GM04503 (cell line): Measurements from ENCODE around the gene DPF3.
"Not testable (repeated sequence)": the region's sequence is repeated elsewhere in the genome, so short reads cannot be mapped to it uniquely, and the experiment has no call there.

ENCODE experiments used
- DNase-seq: peaks from one replicate; pipeline ENCODE4 v3.0.0-alpha.2; 2012; ENCODE audit warnings: low read depth

Gene DPF3

DNA sequence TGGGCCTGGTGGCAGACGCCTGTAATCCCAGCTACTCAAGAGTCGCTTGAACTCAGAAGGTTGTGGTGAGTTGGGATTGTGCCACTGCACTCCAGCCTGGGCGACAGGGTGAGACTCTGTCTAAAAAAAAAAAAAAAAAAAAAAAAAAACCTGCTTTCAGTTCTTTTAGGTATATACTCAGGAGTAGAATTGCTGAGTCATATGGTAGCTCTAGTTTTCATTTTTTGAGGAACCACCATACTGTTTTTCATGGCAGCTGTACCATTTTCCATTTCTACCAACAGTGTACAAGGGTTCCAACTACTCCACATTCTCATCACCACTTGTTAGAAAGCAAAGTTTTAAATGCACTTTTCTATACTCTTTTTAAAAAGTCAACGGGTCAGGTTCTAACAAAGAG lies 119.8 kb downstream of the DPF3 start:
- DNase-seq: no peak

DNA sequence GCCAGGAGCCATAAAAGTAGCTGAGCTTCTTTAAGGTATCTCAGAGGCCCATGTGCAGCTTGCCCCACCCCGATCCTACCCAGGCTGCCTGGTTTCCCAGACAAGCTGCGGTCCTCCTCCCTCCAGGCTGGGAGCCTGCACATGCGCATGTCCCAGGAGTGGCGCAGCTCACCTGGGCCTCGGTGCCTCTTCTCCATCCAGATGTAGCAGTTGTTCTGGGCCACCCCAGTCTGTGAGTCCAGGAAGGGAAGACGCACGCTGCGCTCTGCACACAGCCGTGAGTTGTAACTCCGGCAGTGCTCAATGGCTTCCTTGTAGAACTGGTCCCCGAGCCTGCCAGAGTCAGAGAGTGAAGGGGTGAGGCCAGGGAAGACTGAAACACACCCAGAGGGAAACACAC lies 122.3 kb downstream of the DPF3 start:
- DNase-seq: no peak

DNA sequence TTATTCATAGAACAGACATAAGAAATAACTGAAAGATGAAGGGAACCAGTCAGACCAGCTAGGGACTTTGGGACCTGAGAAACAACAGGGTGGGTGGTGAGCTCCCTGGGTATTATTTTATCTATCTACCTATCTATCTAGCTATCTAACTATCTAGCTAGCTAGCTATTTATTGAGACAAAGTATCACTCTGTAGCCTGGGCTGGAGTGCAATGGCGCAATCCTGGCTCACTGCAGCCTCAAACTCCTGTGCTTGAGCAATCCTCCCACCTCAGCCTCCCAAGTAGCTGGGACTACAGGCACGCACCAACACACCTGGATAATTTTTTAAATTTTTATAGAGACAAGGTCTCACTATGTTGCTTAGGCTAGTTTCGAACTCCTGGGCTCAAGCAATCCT lies 127.6 kb downstream of the DPF3 start:
- no peak for DNase-seq

DNA sequence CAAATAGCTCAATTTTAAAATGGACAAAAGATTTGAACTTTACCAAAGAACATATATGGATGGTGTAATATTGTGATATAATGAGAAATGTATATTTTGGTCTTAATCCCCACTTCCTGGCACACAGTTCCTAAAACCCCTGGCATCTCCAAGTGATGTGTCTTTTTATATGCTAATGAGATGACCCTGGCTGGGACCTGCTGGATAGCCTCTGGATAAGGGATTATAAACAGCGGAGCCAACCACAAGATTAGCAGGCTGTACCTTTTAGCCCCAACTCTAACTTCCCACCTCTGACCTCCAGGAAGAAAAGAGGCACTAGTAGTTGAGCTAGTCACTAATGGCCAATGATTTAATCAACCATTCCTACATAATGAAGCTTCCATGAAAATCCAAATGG lies 130.0 kb downstream of the DPF3 start:
- DNase-seq: no peak

DNA sequence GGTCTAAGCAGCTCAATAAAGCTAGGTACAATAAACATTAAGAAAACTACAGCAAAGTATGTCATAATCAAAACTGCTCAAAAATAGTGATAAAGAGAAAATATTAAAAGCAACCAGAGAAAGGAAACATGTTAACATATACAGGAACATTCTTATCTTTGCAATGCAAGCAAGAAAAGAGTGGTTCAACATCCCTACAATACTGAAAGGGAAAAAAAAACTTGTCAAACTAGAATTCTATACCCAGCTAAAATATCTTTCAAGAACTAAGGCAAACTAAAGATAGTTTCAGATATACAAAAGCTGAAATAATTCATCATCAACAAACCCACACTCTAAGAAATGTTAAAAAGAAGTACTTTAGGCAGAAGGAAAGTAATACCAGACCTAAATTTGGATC lies 134.2 kb downstream of the DPF3 start:
- DNase-seq: no peak

DNA sequence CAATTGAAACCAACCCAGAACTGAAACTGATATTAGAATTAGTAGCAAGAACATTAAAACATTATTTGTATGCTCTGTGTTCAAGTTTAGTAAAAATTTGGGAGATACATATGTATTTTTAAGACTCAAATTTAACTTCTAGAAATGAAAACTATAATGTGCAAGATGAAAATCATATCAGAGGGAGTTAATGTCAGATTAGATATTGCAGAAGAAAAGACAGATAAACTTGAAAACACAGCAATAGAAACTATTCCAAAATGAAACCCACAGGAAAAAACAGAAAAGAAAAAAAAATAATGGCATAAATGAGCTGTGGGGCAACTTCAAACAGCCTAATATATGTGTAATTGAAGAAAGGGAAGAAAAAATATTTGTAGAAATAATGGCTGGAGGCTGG lies 134.9 kb downstream of the DPF3 start:
- no peak for DNase-seq

DNA sequence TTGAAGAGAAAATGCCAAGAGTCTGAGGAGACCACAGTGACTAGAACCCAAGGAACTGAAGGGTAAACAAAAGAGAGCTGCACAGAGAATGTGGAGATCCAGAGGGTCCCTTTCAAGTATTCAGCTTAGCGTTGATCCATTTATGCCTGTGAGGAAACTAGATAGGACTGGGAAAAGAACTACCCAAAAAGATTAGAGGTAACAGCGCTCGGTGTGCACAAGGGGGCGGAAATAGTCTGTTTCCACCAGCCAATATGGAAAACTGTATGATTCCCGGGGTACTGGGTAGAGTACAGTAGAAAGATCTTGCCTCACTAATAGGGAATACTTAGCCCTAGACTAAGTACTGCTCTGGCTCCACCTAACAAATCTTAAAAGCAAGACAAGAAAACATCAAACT lies 135.5 kb downstream of the DPF3 start:
- DNase-seq: no peak

DNA sequence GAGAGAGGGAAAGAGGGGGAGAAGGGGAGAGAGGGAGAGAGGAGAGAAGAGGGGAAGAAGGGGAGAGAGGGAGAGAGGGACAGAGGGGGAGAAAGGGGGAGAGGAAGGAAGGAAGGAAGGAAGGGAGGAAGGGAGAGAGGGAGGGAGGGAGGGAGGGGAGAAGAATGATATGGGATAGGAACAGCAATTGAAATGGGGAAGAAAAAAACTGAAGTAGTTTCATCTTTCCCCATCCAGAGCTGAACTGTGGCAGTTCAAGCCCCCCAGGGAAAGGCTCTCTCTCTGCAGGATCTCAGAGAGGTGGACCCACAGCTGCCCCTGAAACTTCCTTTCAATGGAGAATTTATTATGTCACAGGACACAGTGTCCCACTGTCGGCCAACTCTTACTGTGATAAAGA lies 136.9 kb downstream of the DPF3 start:
- no peak for DNase-seq

DNA sequence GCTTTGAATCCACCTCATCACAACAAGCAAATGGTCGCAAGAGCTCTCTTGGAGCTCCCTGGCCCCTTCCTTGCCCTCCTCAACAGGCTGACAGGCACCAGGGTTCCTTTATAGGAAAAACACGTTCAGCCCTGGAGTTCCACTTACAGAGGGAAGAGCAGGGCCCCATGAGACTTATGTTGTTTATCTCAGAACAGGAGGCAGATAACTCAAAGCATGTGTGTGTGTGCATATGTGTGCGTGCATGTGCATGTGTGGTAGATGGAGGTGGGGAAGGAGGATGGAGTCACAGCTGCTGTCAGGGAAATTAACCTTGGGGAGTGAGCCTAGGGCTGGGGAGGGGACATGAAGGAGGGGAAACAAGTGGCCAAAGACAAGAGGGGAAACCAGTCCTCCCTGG lies 138.1 kb downstream of the DPF3 start:
- DNase-seq: no peak

DNA sequence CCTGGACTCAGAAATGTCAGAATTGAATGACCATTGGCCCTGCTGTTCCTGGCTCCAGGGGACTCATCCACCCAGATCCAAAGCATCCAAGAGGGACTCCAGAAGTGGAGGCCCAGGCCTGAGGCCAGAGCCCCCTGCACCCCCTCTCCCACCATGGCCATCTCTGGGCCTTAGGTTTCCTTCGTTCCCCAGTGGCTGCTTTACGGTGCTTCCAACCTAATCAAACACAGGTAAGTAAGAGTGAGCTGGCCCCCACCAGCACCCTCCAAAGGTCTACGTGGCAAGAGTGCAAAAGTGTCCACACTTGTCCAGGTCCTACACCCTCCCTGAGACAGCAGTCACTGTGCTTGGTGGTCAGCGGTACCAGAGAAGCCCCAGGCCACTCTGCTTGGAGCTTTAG lies 139.0 kb downstream of the DPF3 start:
- no peak for DNase-seq

DNA sequence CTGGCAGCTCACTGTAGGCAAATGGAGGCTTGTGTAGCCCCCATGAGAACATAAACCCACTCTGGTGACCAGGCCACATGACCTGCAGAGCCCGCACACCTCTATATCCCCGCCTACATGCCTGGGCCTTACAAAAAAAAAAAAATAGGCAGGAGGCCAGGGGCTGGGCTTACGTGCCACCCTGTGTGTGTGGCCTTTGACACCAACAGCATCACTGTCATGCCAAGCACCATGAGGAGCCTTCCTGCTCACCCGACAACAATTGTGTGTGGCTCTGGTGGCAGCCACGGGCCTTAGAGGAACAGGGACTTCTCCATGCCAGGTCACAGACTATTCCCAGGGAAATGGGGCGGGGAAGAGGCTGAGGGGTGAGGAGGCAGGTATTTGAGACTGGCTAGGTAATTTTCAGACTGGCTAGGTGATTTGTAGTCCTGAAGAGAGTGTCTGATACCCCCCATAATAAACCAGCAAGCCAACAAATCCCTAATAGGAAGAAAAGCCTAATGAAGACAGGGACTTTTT lies 140.0 kb downstream of the DPF3 start:
- no peak for DNase-seq

DNA sequence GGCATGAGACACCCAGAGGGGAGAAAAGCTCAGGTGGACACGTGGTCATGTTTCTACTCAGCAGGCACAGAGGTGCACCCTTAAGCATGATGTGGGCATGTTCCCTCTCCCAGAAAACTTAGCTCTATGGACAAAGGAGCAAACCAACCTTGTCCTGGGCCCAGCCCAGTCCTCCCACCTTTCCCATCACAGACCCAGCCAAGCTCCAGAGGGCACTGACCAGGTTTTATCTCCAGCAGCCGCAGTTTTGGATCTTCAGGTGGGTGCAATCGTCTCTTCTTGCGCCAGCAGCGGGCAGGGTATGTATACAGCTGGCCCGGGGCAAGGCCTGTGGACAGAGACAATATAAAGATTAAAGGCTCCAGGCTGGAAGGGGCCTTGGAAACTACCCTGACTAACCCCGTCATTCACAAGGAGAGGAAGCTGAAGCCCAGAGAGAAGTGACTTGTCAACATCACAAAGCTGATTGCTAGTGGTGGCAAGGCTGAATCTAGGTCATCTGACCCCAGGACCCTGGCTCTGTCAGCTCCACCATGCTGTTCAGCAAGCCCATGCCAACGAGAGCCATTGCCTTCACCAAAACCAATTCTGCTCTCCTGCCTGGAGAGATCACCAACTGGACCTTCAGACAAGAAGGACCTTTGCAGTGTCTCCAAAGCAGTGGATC lies 140.7 kb downstream of the DPF3 start:
- DNase-seq: no peak

DNA sequence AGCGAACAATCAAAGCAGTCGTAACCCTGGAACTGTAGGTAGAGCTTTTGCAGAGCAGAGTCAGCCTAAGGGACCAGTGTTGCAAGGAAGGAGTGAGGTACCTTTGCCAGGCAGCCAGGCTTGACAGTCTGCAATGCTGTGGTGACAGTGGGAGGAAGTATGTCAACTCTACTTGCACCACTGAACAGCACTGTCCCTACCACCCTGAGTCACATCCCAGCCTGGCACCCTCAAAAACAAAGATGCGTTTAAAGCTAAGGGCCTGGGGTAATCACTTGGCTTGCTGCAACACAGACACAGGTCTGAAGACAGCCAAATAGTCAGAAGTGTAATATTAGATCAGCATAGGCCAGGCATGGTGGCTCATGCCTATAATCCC lies 141.9 kb downstream of the DPF3 start:
- DNase-seq: no peak

DNA sequence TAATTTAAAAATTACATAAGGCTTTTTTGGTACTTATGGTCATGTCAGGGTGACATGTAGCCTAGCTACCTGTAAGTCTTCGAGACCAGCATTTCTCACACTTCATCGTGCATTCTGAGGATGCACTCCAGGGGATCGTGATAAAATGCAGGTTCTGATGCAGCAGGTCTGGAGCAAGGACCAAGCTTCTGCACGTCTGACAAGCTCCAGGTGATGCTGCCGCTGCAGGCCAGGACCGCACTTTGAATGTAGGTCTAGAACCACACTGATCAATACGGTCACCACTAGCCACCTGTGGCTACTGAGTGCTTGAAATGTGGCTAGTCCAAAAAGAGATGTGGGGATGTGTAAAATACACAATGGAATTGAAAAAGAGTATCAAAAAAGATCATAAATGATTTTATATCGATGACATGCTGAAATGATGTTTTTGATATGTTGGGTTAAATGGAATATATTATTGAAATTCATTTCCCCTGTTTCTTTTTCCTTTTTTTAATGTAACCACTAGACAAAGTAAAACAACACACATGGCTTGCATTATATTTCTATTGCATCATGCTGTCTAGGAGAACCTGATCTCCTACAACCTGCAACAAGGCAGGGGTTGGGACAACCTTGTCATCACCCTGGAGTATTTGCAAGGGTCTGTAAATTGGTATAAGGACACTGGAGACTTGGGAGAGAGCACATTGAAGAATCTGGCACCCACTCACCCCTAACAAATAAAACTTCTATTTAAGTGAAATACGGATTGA lies 142.4 kb downstream of the DPF3 start:
- DNase-seq: no peak

DNA sequence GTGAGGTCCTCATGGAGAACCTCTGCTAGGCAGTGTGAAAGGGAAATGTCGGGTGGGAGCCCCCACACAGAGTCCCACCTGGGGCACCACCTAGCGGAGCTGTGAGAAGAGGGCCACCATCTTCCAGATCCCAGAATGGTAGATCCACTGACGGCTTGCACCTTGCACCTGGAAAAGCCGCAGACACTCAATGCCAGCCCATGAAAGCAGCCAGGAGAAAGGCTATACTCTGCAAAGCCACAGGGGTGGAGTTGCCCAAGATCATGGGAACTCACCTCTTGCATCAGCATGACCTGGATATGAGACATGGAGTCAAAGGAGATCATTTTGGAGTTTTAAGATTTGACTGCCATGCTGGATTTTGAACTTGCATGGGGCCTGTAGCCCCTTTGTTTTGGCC lies 145.0 kb downstream of the DPF3 start:
- not testable (repeated sequence) for DNase-seq

DNA sequence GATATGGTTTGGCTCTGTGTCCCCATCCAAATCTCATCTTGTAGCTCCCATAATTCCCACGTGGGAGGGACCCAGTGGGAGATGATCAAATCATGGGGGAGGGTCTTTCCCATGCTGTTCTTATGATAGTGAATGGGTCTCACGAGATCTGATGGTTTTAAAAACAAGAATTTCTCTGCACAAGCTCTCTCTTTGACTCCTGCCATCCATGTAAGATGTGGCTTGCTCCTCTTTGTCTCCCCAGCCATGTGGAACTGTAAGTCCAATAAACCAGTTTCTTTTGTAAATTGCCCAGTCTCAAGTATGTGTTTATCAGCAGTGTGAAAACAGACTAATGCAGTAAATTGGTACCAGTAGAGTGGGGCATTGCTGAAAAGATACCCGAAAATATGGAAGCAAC lies 146.2 kb downstream of the DPF3 start:
- DNase-seq: no peak

DNA sequence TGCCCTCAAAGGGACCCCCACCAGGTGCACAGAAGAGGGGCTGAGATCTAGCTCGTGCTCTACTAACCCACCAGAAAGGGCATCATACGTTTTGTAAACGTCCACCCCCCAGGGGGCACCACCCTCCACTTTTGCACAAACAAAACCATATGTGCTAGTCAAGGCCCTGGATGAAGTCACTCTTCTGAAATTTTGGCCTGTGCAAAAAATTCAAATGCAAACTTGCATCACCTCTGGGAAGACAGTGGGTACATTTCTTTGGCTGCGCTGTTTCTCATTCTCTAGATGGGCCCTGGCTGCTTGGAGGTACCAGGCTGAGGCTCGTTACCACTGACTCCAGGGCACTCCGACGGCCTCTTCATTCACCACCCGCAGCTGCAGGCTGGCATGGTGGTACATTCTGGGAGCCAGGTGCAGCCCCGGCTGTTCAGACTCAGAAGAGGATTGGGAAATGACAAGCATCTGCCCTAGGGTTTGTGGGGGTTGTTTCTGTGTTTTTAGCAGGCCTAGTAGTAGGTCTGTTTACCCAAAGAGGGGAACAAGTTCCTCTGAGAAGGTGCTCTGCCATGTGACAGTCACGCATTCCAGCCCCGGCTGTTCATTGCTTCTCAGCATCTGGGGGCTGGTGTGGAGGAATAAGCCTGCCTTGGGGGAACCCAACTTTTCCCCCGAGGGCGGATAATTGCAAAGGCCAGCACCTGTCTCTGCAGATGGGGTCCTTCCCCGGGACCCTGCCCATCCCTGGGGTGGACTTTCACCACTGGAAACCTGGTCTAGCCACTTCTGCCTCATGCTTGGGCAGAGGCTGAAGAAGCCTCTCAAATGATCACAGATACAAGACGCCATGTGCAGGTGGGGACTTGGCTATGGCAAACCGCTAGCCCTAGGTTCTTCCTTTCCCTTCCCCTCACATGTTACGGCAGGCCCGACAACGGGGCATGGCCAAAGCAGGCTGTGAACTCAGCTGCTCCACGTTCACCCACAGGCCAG lies 147.6 kb downstream of the DPF3 start:
- peak; percentile 50 for DNase-seq

DNA sequence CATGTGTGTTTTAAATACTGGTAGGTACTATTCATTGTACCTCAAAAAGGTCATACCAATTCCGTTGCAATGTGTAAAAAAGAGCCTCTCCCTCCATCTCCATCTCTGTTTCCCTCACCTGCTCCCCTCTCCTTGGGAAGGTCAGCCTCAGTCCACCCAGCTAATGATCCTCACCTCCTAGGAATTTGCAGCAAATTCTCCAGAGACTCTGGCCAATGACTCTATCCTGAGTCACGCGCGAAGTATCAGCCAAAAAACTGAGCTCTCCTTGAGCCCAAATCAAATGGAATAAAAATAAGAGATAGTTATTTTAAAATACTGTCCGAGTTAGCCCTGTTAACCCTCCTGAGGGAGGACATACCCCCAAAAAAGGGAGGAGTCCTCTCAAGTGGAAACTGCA lies 148.4 kb downstream of the DPF3 start:
- DNase-seq: peak; percentile 73

DNA sequence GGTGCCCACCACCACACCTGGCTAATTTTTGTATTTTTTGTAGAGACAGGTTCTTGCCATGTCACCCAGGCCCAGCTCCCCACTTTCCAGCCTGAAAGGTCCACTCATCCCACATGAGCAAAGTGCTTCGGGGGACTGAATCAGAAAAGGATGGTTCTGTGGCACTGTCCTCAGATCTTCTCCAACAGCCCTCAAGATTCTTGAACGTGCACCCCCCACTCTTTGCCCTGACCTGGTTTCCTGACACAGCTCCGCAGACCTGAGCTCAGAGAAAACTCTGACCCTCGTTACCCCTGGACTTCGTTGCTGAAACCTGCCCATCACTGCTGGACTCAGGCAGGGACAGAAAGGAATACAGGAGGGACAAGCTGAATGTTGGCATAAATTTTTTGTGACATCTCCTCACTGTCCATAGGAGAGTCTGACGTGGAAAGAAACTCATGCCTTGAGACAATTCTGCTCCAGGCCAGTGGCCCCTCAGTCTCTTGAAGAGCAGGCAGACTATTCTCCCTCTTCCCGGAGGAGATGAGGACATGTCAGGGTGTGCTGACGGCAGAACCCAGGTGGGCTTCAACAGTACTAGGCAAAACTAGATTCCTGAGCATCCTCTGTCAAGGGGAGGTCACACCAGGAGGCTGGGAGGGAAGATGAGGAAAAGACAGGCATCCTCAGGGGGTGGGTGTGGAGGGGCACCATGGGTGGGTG lies 149.3 kb downstream of the DPF3 start:
- no peak for DNase-seq

DNA sequence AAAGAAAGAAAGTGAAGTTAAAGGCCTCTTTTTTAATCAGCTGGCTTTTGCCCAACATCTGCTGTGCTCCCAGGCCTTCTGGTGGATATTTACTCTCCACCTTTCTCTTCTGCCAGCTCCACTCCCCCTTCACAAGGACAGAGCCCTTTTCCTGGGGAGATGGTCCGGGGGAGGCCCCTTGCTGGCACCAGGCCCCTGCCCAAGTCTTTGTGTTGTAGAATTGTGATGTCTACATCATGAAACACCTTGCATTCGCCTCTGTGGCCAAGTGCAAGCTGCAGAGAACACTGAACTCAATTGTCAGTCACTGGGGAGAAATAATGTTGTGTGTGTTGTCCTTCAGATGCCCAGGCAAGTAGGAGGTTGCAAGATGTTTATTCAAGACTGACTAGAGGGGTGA lies 150.3 kb downstream of the DPF3 start:
- no peak for DNase-seq

DNA sequence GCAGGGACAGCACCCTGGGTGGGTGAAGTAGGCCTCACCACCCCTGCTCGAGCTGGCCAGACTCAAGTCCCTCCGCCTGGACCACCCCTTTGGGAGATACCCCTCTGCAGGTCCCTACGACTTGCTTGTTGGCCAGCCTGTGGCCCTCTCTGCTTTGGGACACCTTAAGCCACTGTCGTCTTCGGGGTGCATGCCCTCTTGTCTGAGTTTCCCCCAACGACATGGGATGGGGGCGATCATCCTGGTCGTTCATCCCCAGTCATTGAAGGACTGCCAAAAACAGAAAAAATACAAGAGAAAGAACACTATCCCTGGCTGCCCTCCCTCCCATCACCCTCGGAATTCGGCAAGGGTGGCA lies 151.1 kb downstream of the DPF3 start:
- no peak for DNase-seq
